WI38 (cell line): ENCODE measurements around the gene HAND2.

ENCODE experiments used
- H3K4me3 ChIP-seq: 2 replicates; pipeline ENCODE4 v1.5.1; 2011; ENCODE audit warnings: low read depth, mild to moderate bottlenecking, control low read depth, low read length
- TF ChIP-seq, protein P1 (sequence below): IDR thresholded peaks from 2 replicates; pipeline ENCODE4 v1.5.1; 2012; ENCODE audit warnings: low read depth, mild to moderate bottlenecking, control low read depth, low read length

The HAND2 gene

DNA sequence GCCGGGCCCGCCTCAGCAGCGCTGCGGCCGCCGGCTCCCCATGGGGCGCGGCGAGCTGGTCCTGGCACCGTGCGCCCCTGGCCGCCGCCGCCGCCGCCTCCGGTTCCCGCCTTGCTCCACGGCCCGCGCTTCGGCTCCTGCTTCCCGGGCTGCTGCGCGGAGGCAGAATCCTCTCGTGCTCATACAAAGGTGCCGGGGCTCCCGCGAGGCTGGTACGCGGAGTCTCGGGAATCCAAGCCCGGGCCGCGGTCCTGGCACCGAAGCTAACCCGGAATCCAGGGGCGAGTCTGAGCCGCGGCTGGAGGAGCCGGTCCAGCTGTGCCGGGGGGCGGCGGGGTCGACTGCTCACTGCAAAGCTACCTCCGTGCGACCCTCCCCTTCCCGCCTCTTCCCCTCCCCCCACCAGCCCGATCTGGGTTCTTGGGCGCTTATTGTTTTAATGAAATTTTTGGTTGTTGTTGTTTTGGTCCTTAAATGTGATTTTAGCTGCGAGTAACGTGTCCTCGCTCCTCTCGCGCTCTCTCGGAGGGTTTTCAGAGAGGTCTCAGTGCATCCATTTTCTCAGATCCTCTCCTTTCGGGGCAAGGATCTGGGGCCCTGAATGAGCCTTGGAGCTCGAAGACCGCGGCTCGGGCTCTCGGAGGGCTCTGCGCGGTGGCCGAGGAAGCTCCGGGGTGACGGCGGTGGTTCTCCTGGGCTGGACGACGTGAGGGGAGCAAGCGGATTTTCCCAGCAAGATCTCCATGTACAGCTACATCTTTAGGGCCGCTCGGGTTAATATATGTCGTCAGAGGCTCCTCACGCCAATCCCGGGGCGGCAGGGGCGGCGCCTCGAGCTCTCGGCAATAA is at the start of gene HAND2:
Gene HAND2, minus strand, starts transcription at position 753 of the 849 bp plus-strand sequence. CDS start 940 bp downstream, outside the sequence.
- TF ChIP-seq, protein P1, sequence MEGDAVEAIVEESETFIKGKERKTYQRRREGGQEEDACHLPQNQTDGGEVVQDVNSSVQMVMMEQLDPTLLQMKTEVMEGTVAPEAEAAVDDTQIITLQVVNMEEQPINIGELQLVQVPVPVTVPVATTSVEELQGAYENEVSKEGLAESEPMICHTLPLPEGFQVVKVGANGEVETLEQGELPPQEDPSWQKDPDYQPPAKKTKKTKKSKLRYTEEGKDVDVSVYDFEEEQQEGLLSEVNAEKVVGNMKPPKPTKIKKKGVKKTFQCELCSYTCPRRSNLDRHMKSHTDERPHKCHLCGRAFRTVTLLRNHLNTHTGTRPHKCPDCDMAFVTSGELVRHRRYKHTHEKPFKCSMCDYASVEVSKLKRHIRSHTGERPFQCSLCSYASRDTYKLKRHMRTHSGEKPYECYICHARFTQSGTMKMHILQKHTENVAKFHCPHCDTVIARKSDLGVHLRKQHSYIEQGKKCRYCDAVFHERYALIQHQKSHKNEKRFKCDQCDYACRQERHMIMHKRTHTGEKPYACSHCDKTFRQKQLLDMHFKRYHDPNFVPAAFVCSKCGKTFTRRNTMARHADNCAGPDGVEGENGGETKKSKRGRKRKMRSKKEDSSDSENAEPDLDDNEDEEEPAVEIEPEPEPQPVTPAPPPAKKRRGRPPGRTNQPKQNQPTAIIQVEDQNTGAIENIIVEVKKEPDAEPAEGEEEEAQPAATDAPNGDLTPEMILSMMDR = no peak
- H3K4me3 ChIP-seq = peak within 1 kb of the TSS; percentile 41

DNA sequence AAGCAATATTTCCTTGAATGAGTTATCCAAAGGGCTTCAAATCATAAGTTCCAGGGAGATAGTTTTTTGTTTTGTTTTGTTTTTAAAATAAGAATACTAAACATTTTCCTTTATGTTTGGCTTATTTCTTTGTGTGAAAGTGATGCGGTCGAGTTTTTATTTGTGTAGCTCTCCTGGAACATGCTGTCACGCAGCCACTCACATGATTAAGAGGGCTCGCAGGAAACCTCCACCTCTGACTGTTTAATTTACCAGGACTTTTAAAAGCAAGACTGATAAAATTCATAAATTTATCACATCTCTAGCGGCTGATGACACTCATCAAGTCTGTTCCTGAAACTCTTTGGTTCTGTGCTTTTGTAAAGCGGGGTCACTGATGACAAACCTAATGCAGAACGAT is 48.9 kb upstream of the HAND2 start:
- TF ChIP-seq, protein P1 = no peak
- H3K4me3 ChIP-seq = no peak overlapping the region

DNA sequence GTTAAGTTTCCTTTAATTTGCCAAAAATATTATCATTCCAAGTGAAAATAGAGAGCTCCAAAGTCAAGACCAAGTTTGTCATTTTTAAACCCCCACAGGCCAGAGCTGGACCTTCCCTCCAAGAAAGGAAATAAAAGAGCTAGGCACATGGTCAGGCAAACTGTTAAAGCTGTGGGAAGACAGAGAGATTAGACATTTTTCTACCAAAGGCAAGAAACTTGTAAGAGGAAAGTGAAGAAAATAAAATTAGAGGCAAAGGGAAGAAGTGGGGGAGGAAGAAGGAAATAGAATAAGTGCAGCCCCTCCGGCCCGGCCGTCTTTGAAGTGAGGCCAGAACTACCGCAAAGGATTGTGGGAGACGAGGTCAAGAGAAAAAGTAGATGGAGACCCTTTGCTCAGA is 47.9 kb upstream of the HAND2 start:
- no peak overlapping the region for H3K4me3 ChIP-seq
- TF ChIP-seq, protein P1 = no peak

DNA sequence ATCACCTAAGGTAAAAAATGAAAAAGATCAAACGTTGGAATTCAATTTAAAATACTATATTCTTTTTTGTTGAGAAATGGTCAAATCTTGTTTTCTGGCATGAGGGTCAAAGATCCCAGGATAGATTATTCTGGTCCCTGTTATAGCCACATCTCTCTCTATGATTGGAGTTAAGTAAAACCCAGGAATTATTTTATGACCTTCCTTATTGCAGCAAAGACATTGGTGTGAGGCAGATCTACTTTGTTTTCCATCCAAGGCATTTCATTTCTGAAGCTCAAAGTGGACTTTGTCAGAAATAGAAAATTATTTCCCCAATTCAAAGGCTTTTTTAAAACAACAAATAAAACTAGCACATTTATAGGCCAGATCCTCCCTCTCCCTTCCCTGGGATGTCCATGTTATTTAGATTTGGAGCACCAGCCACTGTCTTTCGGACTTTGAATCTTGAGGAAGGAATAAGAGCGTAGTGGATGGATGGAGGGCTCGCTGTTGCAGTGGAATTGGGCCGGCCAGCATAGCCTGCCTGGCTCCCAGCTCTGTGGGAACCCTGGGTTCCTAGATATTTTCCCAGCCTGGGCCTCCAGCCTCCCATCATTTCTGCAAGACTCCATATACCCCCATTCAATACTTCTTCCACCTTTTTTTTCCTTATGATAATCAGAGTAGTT is 45.6 kb upstream of the HAND2 start:
- TF ChIP-seq, protein P1 = no peak

DNA sequence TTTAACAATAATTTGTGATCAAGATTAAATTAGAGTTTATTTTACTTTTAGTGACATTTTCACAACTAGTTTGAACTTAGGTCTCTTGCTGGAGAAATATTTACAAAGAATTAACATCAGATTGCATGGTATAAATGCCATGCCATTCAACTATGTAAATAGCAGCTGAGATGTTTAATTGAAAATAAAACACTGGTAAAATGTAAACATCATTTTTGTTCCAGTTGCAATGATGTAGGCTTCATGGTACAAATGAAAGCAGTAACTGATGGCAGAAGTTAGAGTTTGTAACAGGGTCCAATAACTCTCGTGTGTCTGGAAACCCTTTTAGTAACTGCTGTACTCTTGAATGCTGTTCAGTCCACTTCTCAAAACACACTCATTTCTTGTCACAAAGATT is 43.7 kb upstream of the HAND2 start:
- no peak overlapping the region for H3K4me3 ChIP-seq
- TF ChIP-seq, protein P1 = no peak

More for the DNA sequence above, 45.6 kb upstream of the HAND2 start:
- no peak overlapping the region for H3K4me3 ChIP-seq

DNA sequence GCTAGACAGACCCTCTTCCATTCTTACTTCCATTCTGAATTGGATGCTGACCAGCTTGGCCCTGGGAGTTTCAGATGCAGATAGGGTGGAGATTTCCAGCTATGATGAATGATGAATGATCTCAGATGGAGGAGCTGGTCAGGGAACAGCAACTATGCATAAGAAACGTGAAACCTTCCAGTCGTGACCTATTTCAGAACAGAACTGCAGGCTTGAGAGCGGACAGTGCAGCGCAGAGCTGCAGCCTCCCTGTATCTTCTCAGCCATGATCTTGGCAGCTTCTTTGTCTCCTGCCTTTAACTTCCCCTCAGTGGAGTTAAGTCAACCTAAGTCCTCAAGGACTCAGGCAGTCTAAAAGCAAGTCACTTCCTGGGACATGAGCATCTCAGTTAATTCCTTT is 43.3 kb upstream of the HAND2 start:
- no peak overlapping the region for H3K4me3 ChIP-seq
- TF ChIP-seq, protein P1 = no peak

DNA sequence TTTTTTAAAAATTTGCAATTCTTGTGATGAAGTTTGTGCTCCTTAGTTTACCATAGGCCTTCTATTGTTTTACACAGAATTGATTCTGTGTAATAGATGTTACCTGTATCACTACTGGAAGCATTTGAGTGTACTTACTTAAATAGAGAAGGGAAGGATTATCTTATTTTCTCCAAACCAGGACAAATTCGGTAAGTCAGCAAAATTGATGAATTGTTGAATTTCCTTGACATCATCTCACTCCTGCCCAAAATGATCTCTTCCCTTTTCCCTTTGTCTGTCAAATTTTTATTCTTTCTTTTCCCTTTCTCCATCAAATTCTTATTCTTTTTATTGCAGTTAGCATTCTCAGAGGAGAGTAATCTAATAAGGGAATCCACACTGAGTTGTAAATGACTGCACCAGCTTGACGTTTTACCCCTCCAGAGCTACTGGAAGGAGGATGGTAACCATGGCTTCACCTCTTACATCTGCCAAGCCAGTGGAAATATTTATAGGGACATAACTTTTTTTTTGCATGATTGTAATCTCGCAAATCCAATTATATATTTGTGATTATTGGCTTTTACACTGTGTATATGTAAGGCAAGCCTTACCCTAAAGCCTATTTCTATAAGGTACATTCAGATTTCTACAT is 42.6 kb upstream of the HAND2 start:
- TF ChIP-seq, protein P1 = no peak
- H3K4me3 ChIP-seq = no peak overlapping the region
